NCI-H2196 (cell line): ENCODE data around the gene SPATA32.

Experiments used
- DNase-seq: peaks from one replicate; lab custom pipeline; 2025; ENCODE audit not compliant: unreplicated experiment; lab: John Stamatoyannopoulos, UW

SPATA32 gene

GRCh38 chr17:45230787-45231480, 31.0 kb downstream of the SPATA32 start:
- no peak for DNase-seq

GRCh38 chr17:45230410-45230786, 31.5 kb downstream of the SPATA32 start:
- no peak for DNase-seq

DNA sequence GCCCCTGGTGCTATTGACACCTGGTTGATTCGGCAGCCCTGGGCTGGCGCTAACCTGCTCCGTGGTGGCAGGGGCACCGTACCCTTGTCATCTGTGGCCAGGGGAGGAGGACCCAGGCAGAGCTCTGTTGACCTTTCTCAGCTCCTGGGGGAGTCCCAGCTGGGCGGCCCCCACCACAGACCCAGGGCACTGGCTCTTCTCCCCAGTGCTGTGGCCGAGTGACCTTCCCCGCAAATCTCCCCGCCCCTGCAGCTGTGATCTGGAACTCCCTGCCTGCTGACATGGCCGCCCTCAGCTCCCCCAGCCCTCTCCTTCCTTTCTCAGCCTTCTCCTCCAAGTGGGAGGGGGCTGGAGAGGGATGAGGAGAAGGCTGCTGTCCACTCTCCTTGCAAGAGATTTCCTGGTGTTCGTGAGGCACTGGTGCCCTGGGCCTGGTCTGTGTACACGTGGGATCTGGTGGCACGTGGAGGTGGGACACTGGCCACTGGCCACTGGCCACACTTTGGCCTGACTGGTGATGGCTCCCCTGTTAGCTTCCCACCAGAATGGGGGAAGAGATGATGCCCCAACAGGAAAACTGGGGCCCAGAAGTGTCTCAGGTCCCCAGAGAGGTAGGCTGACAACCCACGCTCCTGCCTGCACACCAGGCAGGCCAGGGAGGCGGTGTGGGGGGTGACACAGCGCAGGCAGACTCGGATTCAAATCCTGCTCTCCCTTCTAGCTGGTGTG, 32.0 kb downstream of the SPATA32 start:
- no peak for DNase-seq

DNA sequence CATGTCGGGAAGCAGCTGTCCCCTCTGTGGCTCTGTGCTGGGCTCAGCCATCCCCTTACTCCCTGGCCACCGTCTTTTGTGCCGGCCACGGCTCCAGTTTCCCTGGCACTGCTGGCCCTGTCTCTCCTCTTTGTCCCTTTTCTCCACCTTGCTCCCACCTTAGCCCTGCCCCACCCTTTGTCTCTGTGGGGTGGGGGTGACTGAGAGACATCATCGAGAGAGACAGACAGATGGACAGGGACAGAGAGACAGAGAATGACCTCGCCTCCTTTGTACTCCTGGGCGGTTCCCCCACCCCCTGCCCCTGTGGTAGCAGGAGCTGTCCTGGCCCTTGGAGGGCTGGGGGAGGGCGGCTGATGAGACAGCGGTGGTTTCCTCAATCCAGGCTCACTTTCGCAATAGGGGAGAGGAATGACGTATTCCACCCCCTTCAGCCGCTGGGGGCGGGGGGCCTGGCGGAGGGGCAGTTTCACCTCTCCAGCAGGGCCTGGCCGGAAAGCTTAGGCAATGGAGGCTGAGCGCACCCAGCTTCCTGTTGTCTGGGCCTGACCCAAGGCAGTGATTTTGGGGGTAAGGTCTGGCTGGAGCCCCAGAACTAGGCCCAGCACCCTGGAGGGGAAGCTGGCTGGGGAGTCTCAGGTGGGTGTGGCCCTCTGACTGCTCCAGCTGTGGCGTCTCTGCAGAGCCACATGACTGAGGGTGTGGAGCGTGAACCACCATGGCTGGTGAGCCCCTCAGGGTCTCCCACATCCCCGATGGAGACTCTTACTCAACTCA, 32.9 kb downstream of the SPATA32 start:
- no peak for DNase-seq

- no peak for DNase-seq
Observed at GRCh38 chr17:45227926-45228762, 33.8 kb downstream of the SPATA32 start.

DNA sequence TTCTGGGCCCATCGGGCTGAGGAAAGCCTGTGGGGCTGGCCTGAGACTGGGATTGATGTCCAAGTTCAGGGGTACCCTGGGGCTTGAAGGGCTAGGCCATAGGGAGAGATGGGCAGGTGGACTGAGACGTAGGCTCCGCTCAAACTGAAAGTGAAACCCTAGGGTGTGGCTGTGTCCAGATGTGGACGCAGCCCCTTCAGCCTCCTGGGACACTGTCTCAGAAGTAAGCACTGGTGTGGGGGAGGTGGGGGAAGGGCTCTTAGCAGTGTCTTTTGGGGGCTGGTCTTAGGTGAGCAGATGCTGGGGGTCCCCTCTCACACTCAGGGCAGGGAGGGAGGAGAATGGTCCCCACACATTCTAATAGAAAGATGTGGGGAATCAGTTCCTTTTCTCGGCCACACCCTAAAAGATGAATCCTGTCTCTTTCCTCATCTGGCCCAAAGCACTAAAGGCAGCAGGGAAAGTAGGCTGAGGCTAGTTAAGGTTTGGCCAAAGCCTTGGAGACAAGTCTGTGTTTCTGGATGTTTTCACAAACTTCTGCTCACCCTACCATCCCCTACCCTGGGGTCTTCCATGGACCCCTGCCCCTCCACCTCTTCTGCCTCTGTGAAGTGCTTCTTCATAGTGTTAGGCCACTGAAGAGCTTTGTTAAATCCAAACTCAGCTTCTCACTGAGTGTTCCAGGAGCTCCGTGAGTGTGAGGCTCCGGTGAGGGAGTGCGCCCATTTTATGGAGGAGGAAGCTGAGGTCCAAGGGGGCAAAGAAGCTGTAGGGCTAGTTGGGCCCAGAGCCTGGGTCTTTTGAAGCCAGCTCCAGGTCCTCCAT, 34.6 kb downstream of the SPATA32 start:
- DNase-seq, result no peak

DNA sequence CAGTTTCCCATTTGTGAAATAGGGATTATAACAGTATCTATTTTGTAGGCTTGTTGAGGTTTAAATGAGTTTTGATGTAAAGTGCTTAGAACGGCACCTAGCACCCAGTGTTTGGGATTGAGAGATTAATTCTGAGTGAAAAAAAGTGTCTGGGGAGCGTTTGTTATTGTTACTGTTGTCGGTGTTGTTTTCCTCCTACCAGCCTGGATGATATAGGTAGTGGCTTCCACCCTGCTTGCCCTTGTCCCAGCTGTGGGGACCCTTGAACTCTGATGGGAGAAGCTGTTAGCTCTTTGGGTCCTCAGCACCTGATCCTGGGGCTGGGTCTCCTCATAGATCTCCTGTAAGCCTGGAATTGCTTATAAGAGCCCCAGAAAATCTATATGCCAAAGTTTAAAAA, 35.3 kb downstream of the SPATA32 start:
- no peak for DNase-seq

DNA sequence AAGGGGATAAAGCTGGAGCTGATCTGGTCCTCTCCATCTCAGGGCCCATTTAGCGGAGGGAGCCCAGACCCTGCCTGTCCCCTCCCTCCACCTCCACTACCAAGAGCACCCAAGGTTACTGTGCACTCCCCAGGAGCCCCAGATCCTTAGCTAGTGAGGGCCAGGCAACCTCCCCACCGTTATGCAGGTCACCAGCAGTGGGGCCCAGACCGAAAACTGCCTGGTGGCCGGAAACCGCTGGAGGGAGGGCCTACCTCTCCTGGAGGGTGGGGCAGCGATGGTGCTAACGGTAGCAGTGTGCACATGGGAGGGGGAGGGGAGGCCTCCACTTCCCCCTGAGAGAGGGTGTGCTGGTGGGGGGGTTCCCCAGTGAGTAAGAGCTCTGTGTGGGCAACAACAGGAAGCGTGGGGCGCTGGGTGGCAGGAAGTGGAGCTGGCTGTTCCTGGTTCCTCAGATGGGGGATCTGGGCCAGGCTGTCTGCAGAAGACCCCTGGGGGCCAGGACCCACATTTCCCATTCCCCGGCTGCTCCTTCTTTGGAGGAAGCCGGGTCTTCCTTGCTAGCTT, 35.8 kb downstream of the SPATA32 start:
- no peak for DNase-seq

DNA sequence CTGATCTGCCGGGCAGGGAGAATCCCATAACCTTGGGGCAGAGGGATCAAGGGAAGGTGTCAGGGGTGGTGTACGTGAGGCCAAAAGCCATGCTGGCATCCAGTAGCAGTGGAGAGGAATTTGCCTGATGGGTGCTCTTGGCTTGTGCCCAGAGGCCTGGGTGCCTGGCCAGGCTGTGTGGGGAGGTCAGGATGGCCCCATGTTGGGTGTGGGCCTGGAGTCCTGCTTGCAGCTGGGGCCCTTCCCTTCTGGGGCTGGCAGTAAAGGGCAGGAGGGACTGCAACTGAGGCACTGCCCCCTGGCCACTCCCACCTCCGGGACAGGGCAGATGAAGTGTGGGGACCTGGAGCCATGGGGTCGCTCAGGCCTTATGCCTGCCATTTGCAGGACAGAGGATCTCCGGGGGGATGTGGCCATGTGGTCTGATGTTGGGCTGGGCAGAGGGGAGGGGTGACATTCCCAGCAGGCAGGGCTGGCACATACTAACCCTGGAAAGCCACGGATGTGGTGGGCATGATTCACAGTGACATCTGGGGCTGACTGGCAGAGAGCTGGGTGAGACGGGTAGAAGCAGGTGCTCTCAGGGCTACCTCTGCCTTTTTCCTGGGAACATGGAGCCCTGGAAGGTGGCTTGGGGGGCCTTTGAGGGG, 36.7 kb downstream of the SPATA32 start:
- no peak for DNase-seq

- DNase-seq, result no peak
Observed at GRCh38 chr17:45224671-45225050, 37.2 kb downstream of the SPATA32 start.

- no peak for DNase-seq
Observed at GRCh38 chr17:45223539-45224528, 38.1 kb downstream of the SPATA32 start.

DNA sequence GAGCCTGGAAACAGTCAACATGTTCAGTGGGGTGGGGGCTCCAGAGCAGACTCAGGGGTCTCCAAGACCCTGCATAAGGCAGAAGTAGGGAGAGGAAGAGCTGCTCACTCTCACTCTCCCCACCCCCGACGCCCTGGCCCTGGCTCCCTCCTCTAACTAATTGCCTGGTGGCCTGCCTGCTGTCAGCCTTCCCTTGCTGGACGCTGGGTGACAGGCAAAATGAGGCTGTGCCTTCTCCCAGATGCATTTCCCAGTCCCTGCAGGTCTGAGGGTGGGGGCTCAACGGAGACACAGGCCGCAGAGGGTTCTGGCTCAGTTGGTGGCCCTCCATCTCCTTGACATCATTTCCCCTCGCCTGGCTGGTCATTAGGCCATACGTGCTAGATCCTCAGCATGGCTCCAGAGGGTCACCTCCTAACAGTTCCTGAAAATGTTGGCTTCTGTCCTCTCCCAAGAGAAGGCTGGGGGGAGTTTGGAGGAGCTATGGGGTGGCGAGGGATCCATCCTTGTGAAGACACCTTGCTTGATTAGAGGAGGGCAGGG, 38.8 kb downstream of the SPATA32 start:
- no peak for DNase-seq

DNA sequence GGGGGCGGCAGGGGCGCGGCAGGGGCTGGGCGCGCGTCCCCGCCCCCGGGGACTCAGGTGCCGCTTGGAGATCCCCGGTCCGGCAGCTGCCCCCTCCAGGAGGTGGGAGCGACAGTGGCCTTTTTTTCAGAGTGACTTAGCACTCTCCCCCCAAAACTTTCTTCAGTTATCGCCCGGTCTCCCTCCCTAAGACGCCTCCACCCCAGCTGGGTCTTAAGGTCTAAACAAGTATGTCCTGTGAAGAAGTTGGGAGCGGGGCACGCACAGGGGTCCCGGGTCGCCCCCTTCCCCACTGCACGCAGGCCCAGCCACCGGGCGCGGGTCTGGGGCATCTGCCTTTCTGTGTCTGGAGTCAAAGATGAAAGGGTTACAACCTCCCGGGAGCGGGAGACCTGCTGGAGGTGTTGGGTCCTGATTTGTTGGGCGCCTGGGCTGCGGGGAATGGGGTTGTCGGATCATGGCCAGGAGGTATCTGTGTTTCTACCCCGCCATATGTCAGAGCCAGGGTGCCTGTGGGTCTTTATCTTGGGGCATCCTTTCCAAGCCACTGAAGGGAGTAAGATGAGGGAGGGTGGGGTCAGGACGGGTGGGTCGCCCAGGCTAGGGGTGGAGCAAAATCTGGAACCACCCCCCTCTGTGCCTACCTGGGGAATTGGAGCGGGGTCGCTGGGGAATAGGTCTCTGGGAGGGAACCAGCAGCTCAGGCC, 39.5 kb downstream of the SPATA32 start:
- DNase-seq, result no peak

GRCh38 chr17:45222014-45222288, 39.9 kb downstream of the SPATA32 start:
- DNase-seq, result no peak

GRCh38 chr17:45221081-45222013, 40.5 kb downstream of the SPATA32 start, which contains the start of gene FMNL1:
Gene FMNL1 (plus strand): TSS chr17:45221885. CDS start chr17:45222125, 240 bp downstream.
- peak; percentile 57 for DNase-seq

GRCh38 chr17:45220079-45220478, 41.8 kb downstream of the SPATA32 start:
- DNase-seq, result no peak
